ENCODE measurements around the gene GRK1.
"Not testable (repeated sequence)": the region's sequence is repeated elsewhere in the genome, so short reads cannot be mapped to it uniquely, and the experiment has no call there.

The GRK1 gene

GRCh38 chr13:113752211-113752986 is 85.4 kb downstream of the GRK1 start:
- not testable (repeated sequence) for DNase-seq (ENCODE audit: extremely low read depth in 1 of 2, low read depth in 1 of 2)

GRCh38 chr13:113753171-113753570 is 86.2 kb downstream of the GRK1 start:
- DNase-seq (ENCODE audit: extremely low read depth in 1 of 2, low read depth in 1 of 2), result no peak

- DNase-seq (ENCODE audit: extremely low read depth in 1 of 2, low read depth in 1 of 2), result no peak
Measured at GRCh38 chr13:113754242-113754641, 87.2 kb downstream of the GRK1 start.

- DNase-seq (ENCODE audit: extremely low read depth in 1 of 2, low read depth in 1 of 2), result no peak
Measured at GRCh38 chr13:113754691-113755090, 87.7 kb downstream of the GRK1 start.

GRCh38 chr13:113756441-113757097 is 89.5 kb downstream of the GRK1 start:
- no peak for DNase-seq (ENCODE audit: extremely low read depth in 1 of 2, low read depth in 1 of 2)

GRCh38 chr13:113758651-113759524 is 91.9 kb downstream of the GRK1 start, which contains the start of gene TMEM255B:
TSS of gene TMEM255B (plus strand) at chr13:113759226. CDS start at chr13:113759270, 44 bp downstream.
- peak; percentile 43 to 55 for DNase-seq (ENCODE audit: extremely low read depth in 1 of 2, low read depth in 1 of 2)

GRCh38 chr13:113759525-113760137 is 92.6 kb downstream of the GRK1 start:
- no peak for DNase-seq (ENCODE audit: extremely low read depth in 1 of 2, low read depth in 1 of 2)

GRCh38 chr13:113761136-113761535 is 94.1 kb downstream of the GRK1 start:
- DNase-seq (ENCODE audit: extremely low read depth in 1 of 2, low read depth in 1 of 2), result no peak

GRCh38 chr13:113762075-113762474 is 95.1 kb downstream of the GRK1 start:
- no peak for DNase-seq (ENCODE audit: extremely low read depth in 1 of 2, low read depth in 1 of 2)

- DNase-seq (ENCODE audit: extremely low read depth in 1 of 2, low read depth in 1 of 2), result no peak
Measured at GRCh38 chr13:113762538-113762937, 95.5 kb downstream of the GRK1 start.

GRCh38 chr13:113763254-113763653 is 96.2 kb downstream of the GRK1 start:
- DNase-seq (ENCODE audit: extremely low read depth in 1 of 2, low read depth in 1 of 2), result no peak

- DNase-seq (ENCODE audit: extremely low read depth in 1 of 2, low read depth in 1 of 2), result no peak
Measured at GRCh38 chr13:113763961-113764792, 97.2 kb downstream of the GRK1 start.

GRCh38 chr13:113764793-113765563 is 98.0 kb downstream of the GRK1 start:
- DNase-seq (ENCODE audit: extremely low read depth in 1 of 2, low read depth in 1 of 2), result no peak

GRCh38 chr13:113765564-113765910 is 98.5 kb downstream of the GRK1 start:
- DNase-seq (ENCODE audit: extremely low read depth in 1 of 2, low read depth in 1 of 2), result no peak

- no peak for DNase-seq (ENCODE audit: extremely low read depth in 1 of 2, low read depth in 1 of 2)
Measured at GRCh38 chr13:113766035-113766800, 99.2 kb downstream of the GRK1 start.

- no peak for DNase-seq (ENCODE audit: extremely low read depth in 1 of 2, low read depth in 1 of 2)
Measured at GRCh38 chr13:113767366-113767765, 100.3 kb downstream of the GRK1 start.

GRCh38 chr13:113768018-113768905 is 101.2 kb downstream of the GRK1 start:
- no peak for DNase-seq (ENCODE audit: extremely low read depth in 1 of 2, low read depth in 1 of 2)

GRCh38 chr13:113769106-113769505 is 102.1 kb downstream of the GRK1 start:
- no peak for DNase-seq (ENCODE audit: extremely low read depth in 1 of 2, low read depth in 1 of 2)

All from stimulated activated CD8-positive, alpha-beta memory T cell treated with anti-CD3 and anti-CD28 coated beads, Interleukin-7, amount 100 ng/mL, for 48 hours (primary cell).